GM18870 (cell line): ENCODE results near the gene DBN1.
"Not testable (repeated sequence)": the region's sequence is repeated elsewhere in the genome, so short reads cannot be mapped to it uniquely, and the experiment has no call there.

Experiments
- ATAC-seq: cut with Tn5 transposase; IDR thresholded peaks from one replicate; pipeline ENCODE4 v1.9.1; 2021; ENCODE audit warnings: moderate library complexity; ENCODE audit not compliant: unreplicated experiment

DBN1 gene

DNA sequence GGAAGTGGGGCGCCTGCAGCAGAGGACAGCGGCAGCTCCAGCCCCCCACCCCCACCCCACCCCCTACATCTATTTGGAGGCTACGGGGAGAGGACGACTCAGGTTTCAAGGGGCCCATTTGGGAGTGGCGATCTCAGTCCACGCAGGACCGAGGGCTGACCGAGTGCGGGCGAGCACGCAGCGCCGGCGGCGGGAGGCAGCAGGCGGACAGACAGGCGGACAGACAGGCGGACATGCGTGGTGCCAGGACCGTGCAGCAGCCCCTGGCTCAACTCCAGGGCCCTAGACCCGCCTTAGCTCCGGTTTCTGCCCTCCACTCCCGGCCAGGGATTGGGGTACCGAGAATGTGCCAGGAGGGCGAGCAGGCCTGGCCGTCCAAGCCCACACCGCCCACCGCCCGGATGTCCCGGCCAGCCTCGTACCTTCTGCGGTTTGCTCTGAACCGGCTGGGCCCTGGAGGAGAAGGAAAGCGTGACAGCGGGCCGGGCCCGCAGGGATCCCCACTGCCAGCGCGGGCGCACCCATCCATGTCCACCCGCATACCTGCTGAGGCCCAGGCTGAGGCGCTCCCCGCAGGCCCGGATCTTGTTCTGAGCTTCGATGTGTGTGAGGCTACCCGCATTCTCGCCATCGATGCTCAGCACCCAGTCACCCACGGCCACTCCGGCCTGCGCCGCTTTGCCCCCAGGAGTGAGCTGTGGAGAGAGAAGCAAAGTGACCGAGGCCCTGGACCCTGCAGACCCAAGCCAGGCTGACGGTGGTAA, 18.7 kb upstream of the DBN1 start:
- ATAC-seq = no peak

DNA sequence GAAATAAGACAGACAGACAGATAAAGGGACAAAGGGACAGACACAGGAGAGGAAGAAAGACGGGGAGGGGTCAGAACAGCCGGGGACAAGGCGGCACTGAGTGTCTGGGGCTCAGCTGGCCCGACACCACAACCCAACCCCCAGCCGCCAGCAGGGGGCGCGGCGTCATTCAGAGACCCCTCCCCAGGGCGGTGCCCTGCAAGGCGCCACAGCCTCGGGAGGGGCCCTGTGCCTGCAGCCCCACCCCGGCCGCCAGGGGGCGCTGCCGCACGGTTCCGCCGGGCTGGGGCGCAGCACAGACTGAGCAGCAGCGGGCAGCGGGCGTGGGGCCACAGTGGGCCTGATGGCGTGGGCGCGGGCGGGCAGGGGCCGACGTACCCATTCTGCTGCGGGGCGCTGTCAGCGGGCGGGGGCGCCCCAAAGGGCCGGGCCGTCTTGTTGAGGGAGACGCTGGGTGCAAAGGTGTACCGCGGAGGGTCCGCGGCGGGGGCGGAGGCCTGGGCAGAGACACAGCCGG, 18.1 kb upstream of the DBN1 start:
- ATAC-seq = no peak

DNA sequence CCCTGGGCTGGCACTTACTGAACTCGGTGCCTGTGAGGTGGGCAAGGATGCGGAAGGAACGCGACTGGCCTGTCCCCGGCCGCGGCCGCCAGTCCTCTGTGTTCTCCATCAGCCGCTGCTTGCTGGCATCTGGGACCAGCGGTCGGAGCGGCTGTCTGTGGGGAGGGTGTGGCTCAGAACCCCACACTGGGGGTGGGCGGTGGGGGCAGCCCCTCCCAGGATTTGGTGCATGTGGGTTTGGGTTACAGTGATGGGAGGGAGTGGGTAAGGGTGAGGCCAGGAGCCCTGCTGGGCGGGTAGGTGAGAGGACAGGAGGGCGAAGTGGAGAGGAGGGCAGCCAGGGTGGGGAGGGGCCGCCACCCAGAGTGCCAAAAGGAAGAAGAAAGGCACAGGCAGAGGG, 17.6 kb upstream of the DBN1 start:
- no peak for ATAC-seq

DNA sequence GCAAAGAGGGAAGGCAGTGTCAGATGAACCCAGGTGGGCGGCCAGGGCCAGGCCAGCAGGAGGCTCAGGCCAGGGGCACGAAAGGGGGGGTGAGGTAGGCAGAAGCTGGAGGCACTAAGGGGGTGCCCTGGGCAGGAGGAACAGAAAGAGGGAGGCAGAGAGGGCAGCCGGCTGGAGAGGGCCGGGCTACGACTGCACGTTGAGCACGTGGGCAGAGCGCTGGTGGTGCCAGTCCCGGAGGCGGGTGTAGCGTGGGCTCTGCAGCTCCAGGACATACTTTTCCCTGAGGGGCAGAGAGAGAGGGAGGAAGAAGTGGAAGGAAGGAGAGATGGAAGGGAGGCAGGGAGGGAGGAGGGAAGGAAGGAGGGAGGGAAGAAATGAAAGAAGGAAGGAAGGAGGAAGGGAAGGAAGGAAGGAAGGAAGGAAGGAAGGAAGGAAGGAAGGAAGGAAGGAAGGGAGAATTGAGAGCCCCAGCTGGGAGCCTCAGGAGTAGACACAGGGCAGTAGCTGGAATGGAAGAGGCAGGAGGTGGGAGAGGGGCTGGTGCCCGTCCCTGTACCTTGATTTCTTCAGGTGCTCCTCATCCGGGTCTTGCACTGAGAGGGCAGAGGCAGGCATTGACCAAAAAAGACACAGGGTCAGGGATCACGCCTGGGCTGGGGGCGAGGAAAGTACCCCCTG, 17.0 kb upstream of the DBN1 start:
- no peak for ATAC-seq

DNA sequence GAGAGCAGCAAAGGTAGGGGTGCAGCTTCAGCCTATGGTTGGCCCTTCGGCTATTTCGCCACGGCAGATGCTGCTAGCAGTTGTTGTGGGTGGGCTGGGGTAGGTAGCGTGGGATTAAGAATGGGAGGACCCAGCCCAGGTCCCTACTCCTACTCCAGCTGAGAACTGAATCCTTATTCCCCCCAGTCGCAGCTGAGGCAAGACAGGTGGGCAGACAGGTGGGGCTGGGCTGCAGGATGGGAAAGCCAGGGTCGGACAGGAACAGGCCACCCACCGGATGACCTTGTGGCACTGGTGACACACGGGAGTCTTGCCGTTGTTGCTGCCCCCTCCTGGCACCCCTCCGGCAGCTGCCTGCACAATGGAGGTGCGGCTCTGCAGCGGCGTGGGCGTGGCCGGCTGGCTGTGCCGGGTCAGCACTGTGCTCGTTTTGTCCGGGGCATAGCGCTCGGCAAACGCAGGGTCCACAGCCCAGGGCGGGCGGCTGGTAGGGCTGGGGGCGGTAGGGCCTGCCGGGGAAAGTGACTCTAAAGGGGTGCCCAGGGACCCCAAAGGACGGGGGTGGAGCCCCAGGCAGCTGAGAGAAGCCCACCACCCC, 15.8 kb upstream of the DBN1 start:
- no peak for ATAC-seq

DNA sequence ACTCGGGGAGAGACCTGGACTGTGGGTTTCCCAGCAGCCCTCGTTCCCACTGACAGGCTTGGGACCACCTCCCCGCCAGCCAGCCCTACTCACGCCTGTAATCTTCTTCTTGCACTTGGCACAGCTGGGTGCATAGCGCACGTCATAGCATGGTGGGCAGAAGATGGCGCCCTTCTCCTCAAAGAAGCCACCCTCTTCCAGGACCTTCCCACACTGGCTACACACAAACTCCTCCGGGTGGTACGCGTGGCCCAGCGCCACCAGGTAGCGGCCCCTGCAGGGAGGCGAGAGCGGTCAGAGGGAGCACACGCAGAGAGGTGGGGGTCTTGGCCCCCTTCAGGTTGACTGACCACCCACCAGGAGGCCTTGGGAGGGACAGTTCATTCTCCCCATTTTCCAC, 14.5 kb upstream of the DBN1 start:
- ATAC-seq = no peak

DNA sequence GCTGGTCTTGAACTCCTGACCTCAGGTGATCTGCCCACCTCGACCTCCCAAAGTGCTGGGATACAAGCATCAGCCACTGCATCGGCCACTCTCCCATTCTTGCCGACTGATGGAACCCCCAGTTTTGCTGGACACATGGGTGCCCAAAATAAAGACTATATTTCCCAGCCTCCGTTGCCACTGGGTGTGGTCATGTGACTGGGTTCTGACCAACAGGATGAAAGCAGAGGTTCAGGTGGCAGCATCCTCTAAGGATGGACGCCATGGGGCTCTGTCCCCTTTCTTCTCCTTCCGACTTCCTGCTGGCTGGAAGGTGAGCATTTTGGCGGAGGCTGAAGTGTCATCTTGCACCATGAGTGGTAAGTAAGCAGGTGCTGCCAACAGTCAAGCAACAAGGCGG, 13.7 kb upstream of the DBN1 start:
- ATAC-seq = no peak

DNA sequence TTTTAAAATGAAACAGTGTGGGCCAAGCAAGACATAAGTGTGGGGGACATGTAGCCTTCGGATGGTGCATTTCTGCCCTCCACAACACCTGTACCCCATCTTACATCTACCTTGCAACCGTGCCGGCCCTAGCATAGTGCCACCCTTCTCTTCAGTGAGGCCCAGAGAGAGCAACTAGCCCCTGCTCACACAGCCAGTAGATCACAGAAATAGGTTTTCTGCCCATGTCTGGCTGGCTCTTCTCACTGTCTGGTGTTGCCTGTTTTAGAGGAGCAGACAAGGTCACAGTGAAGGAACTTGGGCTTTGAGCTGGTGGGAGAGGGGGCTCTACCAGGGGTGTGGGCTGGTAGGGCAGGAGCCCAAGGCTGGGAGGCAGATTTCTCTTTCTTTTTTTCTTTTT, 12.8 kb upstream of the DBN1 start:
- ATAC-seq = no peak

DNA sequence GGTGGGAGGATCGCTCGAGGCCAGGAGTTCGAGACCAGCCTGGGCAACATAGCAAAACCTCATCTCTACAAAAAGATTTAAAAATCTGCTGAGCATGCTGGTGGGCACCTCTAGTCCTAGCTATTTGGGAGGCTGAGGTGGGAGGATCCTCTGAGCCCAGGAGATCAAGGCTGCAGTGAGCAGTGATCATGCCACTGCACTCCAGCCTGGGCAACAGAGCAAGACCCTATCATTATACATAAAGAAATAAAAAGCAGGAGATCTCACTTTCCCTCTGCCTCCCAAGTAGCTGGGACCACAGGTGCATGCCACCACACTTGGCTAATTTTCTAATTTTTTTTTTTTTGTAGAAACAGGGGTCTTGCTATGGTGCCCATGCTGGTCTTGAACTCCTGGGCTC, 12.3 kb upstream of the DBN1 start:
- not testable (repeated sequence) for ATAC-seq

DNA sequence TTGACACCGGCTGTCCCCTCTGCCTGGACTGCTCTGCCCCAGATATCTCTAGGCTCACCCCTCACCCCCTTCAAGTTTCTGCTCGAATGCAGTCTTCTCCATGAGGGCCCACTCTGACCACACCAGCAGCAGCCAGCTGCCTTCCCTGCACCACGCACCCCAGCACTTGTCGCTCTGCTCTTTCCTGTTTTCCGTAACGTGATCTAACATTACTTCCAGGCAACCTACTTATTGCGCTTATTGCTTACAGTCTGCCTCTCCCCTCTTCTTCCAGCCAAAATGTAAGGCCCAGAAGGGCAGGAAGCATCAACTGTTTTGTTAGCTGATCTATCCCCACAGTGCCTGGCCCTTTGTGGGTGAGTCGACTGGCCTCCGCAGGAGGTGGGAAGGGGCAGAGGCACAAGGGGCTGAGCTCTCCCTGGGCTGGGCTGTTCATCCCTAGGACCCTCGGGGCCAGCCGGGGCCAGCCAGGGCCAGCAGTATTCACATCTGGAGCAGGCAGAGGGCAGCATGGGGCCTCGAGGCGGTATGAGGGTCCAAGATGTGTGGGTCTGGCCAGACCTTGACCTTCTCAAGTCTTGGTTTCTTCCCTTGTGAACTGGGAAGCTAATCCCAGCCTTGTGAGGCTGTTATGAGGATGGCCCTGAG, 11.6 kb upstream of the DBN1 start:
- no peak for ATAC-seq

DNA sequence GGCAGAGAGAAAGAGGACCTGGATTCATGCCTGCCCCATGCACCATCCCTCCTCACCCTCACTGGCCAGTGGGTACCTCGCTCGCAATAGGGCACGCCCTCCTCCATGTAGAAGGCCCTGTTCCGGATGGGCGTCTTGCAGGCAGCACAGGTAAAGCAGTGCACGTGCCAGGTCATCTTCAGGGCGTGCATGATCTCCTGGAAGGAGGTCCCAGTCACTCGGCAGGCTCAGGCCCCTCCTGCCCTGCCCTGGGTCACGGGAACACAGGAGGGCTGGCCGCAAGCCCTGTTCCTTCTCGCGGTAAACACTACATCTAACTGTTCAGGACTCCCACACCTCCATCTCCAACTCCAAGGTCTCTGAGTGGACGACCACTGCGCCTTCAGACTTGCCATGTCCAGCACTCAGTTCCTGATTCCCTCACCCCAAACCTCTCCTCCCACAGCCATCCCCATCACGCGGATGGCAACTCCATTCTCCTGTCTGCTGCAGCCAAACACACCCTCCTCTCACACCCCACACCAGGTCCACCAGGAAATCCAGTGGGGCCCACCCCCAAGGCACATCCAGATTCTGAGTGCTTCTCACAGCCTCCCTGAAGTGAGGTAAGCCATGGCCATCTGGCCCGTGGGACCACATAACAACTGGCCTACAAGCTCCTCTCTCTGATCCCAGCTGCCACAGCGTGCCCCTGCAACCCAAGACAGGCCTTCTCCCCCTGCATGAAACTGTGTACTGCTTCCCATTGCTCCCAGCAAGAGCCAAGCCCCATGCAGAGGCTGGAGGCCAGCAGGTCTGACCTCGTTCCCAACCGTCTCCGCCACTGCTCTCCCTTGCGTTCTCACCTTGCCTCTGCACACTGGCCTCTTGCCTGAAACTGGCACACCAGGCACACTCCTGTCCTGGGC, 10.8 kb upstream of the DBN1 start:
- ATAC-seq = no peak

DNA sequence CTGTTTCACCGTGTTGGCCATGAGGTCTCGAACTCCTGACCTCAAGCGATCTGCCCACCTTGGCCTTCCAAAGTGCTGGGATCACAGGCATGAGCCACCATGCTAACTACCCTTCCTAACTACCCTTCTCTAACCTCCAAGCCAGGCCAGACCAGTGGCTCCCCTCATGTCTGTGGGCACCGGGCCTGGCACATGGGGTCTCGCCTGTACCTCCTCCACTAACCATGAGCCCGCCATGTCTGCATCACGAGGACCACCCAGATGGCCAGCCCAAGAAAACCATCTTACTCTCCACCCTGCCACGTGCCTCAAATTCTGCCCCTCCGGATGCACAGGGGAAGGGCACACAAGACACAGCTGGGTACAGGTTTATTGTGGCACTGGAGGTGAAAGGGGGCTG, 9.6 kb upstream of the DBN1 start:
- ATAC-seq = no peak

DNA sequence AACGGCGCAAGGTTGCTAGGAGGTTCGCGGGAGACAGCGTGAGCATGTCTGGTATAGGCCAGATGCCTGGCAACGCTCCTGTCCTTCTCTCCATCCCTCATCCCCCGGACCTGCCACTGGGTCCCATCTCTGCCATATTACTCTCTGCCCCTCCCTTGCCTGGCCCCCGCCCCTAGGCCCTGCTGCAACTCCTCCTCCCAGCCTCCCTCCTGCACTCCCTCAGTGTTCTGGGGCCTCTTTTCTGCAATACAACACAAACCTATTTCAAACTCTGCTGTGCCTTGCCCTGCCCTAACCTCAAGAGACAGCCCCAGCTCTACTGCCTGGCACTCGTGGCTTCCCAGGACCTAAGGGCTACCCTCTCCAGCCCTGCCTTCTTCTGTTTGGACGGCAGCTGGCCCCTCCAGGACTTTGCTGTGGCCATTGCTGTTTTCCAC, 8.9 kb upstream of the DBN1 start:
- no peak for ATAC-seq

DNA sequence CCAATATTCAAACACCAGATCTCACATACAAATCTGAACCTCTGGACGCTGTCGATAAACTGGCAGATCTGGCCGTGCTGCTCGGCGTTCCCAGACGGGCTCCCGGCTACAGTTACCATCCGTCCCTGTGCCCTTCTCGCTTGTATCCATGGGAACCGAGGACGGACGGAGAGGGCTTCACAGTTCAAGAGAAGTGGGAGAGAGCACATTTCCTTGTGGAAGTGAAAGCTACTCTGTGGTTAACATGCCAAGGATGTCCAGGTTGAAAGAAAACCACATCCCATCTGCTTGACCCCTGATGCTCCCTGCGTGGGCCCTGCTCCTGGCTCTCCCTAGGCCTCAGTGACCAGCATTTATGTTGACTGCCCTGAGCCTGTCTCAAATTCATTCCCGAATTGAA, 6.3 kb upstream of the DBN1 start:
- ATAC-seq = no peak

DNA sequence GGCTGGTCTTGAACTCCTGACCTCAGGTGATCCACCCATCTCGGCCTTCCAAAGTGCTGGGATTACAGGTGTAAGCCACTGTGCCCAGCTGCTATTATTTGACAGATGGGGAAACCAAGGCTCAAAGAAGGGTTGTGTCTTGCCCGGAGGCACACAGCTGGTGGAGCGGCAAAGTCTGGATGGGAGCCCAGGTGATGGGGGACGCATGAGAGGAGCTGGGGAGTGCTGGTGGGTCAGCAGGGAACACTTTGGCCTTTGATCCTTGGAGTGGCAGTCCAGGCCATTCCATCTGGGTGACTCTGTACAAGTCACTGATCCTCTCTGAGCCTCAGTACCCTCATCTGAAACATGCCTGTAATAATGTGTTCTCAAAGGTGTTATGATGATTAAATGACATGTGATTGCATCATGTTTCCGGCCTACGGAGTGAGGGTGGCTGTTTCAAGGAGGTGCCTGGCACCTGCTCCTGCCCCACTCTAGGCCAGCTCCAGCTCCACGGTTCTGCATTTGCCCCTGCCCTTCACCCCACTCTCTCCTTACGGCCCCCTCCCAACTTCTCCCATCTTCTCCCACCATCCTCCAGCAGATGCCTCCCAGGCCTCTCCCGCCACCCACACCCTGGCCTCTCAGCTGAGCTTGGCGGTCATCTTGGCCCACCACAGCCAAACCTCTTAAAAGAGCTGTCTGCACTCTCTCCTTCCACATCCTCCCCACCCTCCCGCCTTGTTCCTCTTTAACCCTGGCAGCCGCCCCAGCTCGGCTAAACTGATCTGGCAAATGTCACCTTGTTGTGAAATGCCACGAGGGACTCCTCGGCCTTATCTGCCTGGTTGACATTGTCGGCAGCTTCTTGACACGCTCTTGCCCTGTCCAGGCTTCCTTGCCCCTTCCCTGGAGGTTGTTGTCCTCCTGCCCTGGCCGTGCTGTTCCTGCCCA, 5.5 kb upstream of the DBN1 start:
- no peak for ATAC-seq

DNA sequence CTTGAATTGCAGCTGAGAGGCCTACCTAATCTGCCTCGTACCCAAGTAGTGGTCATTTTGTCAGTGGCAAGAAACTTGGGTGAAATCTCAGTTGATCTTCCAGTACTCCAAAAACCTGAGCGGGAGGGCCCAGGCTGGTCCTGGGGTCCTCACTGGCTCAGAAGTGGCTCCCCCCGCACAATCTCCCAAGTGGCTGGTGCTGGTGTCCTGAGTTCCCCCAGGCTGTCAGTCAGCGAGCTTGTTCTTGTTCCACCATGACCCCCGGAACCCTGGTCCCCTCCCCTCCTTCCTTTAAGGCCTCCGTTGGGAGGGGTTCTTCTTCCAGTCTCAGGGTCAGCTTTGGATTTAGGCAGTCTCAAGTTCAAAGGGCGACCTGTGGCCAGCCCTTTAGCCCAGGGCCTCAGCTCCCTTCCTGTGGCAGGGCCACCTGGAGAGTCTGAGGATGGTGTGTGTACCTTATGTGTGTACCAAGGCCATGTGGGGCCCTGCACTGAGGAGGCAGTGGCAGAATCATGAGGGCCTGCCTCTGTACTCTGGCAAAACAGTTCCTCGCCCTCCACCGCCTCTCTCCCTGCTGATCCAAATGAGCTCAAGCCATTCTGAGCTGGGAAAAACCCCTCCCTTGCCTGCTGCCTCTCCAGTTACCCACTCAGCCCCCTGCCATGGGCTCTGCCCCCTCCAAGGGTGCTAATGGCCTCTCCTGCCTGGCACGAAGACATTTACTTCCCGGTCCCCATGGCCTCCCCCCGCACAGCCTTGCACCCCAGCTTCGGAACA, 4.5 kb upstream of the DBN1 start:
- ATAC-seq = no peak

DNA sequence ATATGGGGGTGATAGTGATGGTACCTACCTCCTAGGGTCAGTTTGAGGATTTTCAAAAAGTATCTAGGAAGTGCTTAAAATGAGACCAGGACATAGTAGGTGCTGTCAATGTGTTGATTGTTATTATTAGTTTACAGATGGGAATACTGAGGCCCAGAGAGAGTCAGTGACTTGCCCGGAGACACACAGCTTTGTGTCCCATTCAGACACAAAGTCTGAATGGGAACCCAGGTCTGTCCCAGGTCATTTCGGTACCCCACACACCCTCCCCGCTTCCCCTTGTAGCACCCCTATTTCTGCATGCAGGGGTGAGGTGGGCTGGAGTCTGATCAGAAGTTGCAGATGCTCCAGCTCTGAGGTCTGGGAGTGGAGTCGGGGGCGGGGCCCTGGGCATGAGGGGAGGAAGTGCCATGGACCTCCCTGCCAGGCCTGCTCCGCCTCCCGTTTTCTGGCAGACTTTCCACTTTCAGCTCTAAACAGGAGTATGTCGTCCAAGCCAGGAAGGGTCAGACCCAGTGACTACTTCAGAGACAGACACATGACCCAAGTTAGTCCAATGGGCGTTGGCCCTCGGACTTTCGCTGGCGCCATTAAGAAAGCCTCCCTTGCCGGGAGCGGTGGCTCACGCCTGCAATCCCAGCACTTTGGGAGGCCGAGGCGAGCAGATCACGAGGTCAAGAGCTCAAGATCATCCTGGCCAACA, 3.2 kb upstream of the DBN1 start:
- no peak for ATAC-seq
